ENCODE results near the gene SYT11. TPM values are rescaled to one million over a fixed set of nuclear protein-coding genes. Genes with fewer than 3 reads are reported as not detected.

SYT11 gene
- total and polyA plus RNA-seq, 10 of the 15 experiments (the other 5 are each of a cell fraction or from before 2014, with no cell fraction given): 7.7 to 21.2 (median 13.5) TPM

DNA sequence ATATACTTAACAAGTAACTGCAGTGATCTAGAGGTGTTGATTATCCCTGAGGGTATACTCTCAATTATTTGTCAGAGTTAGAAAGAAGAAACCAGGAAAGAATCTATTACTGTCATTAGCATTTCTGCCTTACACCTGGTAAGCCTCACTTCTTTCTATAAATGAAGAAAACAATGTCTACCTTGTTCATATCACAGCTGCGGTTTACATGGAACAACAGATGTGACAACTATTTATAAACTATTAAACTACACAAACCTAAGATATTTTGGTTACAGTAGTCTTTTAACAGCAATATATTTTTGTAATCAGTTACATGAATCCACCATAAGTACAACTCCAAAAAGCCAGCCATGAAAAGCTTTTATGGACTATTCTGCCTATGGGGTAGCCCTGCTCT lies 43.0 kb upstream of the SYT11 start:
- WGBS (ENCODE audit: insufficient coverage, insufficient replicate concordance, low lambda C conversion rate, missing lambda C conversion rate): 100% methylated on average over 1 of the region's 1 CpG
- no peaks in the 10 kb centered on the region for H3K9me3 ChIP-seq (replicated peaks; ENCODE audit: control insufficient read depth, insufficient read depth, low read length)
- H3K27me3 ChIP-seq (replicated peaks in 1 of 2; ENCODE audit: control insufficient read depth in 2 of 2, insufficient read depth in 2 of 2, low read length in 1 of 2): no peaks in the 10 kb centered on the region
- FAIRE-seq (no peak), DNase-seq (ENCODE audit: low read depth, low spot score) (no peak), ATAC-seq (no peak)
- intact Hi-C loops (cut with micrococcal nuclease; ENCODE audit: unreplicated experiment): no loop called here
- BruUV-seq (replicated peaks): no TSS peak
- no peak overlapping the region for H3K4me2 ChIP-seq (ENCODE audit: control insufficient read depth, insufficient read depth)
- H2AFZ ChIP-seq (ENCODE audit: control insufficient read depth, low read depth, low read length): no peak overlapping the region
- no peaks in the 10 kb centered on the region for H3K4me1 ChIP-seq (ENCODE audit: control insufficient read depth, insufficient read depth, low read length)
- H3K79me2 ChIP-seq (ENCODE audit: control insufficient read depth, insufficient read depth, low read length): no peaks in the 10 kb centered on the region
- no peak overlapping the region for H3K9ac ChIP-seq (ENCODE audit: control insufficient read depth, insufficient read depth, low read length)
- H4K20me1 ChIP-seq (ENCODE audit: control insufficient read depth, insufficient read depth): no peaks in the 10 kb centered on the region
- in situ Hi-C loops (cut with MboI): no loop called here
- ChIA-PET CTCF (interaction anchor here (0.7 to 1.6 kb wide), 4 partner anchors 9 to 415 kb away, joined by 3 to 5 read pairs (median 4); no protein-coding TSS in a partner anchor), POLR2A (no interaction called here), RAD21 (ENCODE audit: unreplicated experiment) (interaction anchor here (0.6 to 1.6 kb wide), 3 partner anchors 13 to 44 kb away, joined by 4 read pairs; partner anchors contain the start of gene SYT11), SMC1A (ENCODE audit: uncharacterized antibody, unreplicated experiment) (interaction anchor here (0.6 to 2.9 kb wide), 4 partner anchors 10 to 49 kb away, joined by 3 to 9 read pairs (median 4); no protein-coding TSS in a partner anchor)
- TF ChIP-seq YBX1 (IDR thresholded peaks at IDR 0.05) (no peak), TCF12 (IDR thresholded peaks at IDR 0.05; ENCODE audit: low read depth, low read length) (no peak)
- TF ChIP-seq, protein P1, sequence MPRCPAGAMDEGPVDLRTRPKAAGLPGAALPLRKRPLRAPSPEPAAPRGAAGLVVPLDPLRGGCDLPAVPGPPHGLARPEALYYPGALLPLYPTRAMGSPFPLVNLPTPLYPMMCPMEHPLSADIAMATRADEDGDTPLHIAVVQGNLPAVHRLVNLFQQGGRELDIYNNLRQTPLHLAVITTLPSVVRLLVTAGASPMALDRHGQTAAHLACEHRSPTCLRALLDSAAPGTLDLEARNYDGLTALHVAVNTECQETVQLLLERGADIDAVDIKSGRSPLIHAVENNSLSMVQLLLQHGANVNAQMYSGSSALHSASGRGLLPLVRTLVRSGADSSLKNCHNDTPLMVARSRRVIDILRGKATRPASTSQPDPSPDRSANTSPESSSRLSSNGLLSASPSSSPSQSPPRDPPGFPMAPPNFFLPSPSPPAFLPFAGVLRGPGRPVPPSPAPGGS (IDR thresholded peaks at IDR 0.05; ENCODE audit: borderline replicate concordance, insufficient read depth, low read depth, low read length, poor library complexity, severe bottlenecking): no peak
- peaks cover 0 to 25% of the 10 kb centered on the region in 2 experiments; a peak in 3 of 4 replicates for H3K36me3 ChIP-seq (ENCODE audit: control insufficient read depth in 2 of 2, insufficient read depth in 2 of 2, low read length in 1 of 2)
- H3K4me3 ChIP-seq: no peak overlapping the region
- no peak overlapping the region for H3K27ac ChIP-seq (ENCODE audit: control insufficient read depth, insufficient read depth)

DNA sequence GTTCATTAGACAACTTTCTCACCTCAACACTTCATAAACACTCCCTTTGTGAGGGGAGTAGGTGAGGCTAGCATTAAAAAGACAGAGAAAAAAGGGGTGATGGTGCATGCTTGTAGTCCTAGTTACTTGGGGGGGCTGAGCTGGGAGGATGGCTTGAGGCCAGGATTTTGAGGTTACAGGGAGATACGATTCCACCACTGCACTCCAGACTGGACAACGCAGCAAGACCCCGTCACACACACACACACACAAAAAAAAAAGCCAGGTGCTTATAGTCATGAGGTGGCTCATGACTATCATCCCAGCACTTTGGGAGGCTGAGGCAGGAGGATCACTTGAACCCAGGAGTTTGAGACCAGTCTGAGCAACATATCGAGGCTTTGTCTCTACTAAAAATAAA lies 31.9 kb upstream of the SYT11 start:
- no peaks in the 10 kb centered on the region for H3K27me3 ChIP-seq (replicated peaks in 1 of 2; ENCODE audit: control insufficient read depth in 2 of 2, insufficient read depth in 2 of 2, low read length in 1 of 2)
- H2AFZ ChIP-seq (ENCODE audit: control insufficient read depth, low read depth, low read length): no peak overlapping the region
- no peaks in the 10 kb centered on the region for H3K4me1 ChIP-seq (ENCODE audit: control insufficient read depth, insufficient read depth, low read length)
- SMC1A ChIA-PET (ENCODE audit: uncharacterized antibody, unreplicated experiment): no interaction called here
- 91% methylated on average over 4 of the region's 4 CpGs for WGBS (ENCODE audit: insufficient coverage, insufficient replicate concordance, low lambda C conversion rate, missing lambda C conversion rate)
- BruUV-seq (replicated peaks): no TSS peak
- no peak overlapping the region for H3K27ac ChIP-seq (ENCODE audit: control insufficient read depth, insufficient read depth)
- in situ Hi-C loops (cut with MboI) (no loop called here), intact Hi-C loops (cut with micrococcal nuclease; ENCODE audit: unreplicated experiment) (no loop called here)
- H3K4me3 ChIP-seq: no peak overlapping the region
- no peak overlapping the region for H3K9ac ChIP-seq (ENCODE audit: control insufficient read depth, insufficient read depth, low read length)
- H3K36me3 ChIP-seq (ENCODE audit: control insufficient read depth in 2 of 2, insufficient read depth in 2 of 2, low read length in 1 of 2): peaks cover 0 to 5% of the 10 kb centered on the region in 2 experiments; a peak in 2 of 4 replicates
- H4K20me1 ChIP-seq (ENCODE audit: control insufficient read depth, insufficient read depth): no peaks in the 10 kb centered on the region
- CTCF ChIA-PET: no interaction called here
- RAD21 ChIA-PET (ENCODE audit: unreplicated experiment): interaction anchor here (0.6 kb wide), 1 partner anchor 10 kb away, joined by 5 read pairs; no protein-coding TSS in a partner anchor
- DNase-seq (ENCODE audit: low read depth, low spot score) (no peak), FAIRE-seq (no peak), ATAC-seq (no peak)
- no peaks in the 10 kb centered on the region for H3K79me2 ChIP-seq (ENCODE audit: control insufficient read depth, insufficient read depth, low read length)
- POLR2A ChIA-PET: no interaction called here
- H3K4me2 ChIP-seq (ENCODE audit: control insufficient read depth, insufficient read depth): no peak overlapping the region
- H3K9me3 ChIP-seq (replicated peaks; ENCODE audit: control insufficient read depth, insufficient read depth, low read length): no peaks in the 10 kb centered on the region
- TF ChIP-seq WRNIP1 (IDR thresholded peaks at IDR 0.05; ENCODE audit: borderline replicate concordance, low read depth, low read length) (no peak), CREB1 (IDR thresholded peaks at IDR 0.05; ENCODE audit: low read depth) (no peak), JUND (IDR thresholded peaks at IDR 0.05; ENCODE audit: low read depth, low read length) (no peak), TCF7 (IDR thresholded peaks at IDR 0.05; ENCODE audit: borderline replicate concordance) (no peak), ZNF217 (IDR thresholded peaks at IDR 0.05) (no peak), HDAC2 (IDR thresholded peaks at IDR 0.05) (no peak), ZNF207 (IDR thresholded peaks at IDR 0.05; ENCODE audit: borderline replicate concordance) (no peak)
- TF ChIP-seq, protein P2, sequence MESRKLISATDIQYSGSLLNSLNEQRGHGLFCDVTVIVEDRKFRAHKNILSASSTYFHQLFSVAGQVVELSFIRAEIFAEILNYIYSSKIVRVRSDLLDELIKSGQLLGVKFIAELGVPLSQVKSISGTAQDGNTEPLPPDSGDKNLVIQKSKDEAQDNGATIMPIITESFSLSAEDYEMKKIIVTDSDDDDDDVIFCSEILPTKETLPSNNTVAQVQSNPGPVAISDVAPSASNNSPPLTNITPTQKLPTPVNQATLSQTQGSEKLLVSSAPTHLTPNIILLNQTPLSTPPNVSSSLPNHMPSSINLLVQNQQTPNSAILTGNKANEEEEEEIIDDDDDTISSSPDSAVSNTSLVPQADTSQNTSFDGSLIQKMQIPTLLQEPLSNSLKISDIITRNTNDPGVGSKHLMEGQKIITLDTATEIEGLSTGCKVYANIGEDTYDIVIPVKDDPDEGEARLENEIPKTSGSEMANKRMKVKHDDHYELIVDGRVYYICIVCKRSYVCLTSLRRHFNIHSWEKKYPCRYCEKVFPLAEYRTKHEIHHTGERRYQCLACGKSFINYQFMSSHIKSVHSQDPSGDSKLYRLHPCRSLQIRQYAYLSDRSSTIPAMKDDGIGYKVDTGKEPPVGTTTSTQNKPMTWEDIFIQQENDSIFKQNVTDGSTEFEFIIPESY (IDR thresholded peaks at IDR 0.05): no peak
- TF ChIP-seq, protein P3, sequence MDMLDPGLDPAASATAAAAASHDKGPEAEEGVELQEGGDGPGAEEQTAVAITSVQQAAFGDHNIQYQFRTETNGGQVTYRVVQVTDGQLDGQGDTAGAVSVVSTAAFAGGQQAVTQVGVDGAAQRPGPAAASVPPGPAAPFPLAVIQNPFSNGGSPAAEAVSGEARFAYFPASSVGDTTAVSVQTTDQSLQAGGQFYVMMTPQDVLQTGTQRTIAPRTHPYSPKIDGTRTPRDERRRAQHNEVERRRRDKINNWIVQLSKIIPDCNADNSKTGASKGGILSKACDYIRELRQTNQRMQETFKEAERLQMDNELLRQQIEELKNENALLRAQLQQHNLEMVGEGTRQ (IDR thresholded peaks at IDR 0.05; ENCODE audit: borderline replicate concordance, low read depth, low read length): no peak

Measured in GM12878 (cell line).